ENCODE data around the gene GAB4.
A peak's percentile ranks its signal among the peaks of the same experiment; 100 is the strongest.
"Not testable (repeated sequence)": the region's sequence is repeated elsewhere in the genome, so short reads cannot be mapped to it uniquely, and the experiment has no call there.

The GAB4 gene

GRCh38 chr22:17007852-17008731 is at the start of gene GAB4:
Gene GAB4, minus strand, starts transcription at chr22:17008222. Its CDS starts 108 bp downstream, at chr22:17008114.
- no peak for DNase-seq (ENCODE audit: low spot score)

- no peak for DNase-seq (ENCODE audit: low spot score)
These were observed 48.8 kb upstream of the GAB4 start for GRCh38 chr22:17056807-17057206.

- no peak for DNase-seq (ENCODE audit: low spot score)
These were observed 48.0 kb upstream of the GAB4 start for GRCh38 chr22:17056058-17056457.

GRCh38 chr22:17047656-17048055 is 39.6 kb upstream of the GAB4 start:
- no peak for DNase-seq (ENCODE audit: low spot score)

- no peak for DNase-seq (ENCODE audit: low spot score)
These were observed 38.7 kb upstream of the GAB4 start for GRCh38 chr22:17046566-17047348.

- no peak for DNase-seq (ENCODE audit: low spot score)
These were observed 35.5 kb upstream of the GAB4 start for GRCh38 chr22:17043521-17043920.

GRCh38 chr22:17036842-17037711 is 29.1 kb upstream of the GAB4 start:
- peak; percentile 4 for DNase-seq (ENCODE audit: low spot score)

- peak; percentile 79 for DNase-seq (ENCODE audit: low spot score)
These were observed 28.2 kb upstream of the GAB4 start for GRCh38 chr22:17035976-17036841.

- peak; percentile 50 for DNase-seq (ENCODE audit: low spot score)
These were observed 27.2 kb upstream of the GAB4 start for GRCh38 chr22:17035246-17035645.

GRCh38 chr22:17034532-17034931 is 26.5 kb upstream of the GAB4 start:
- not testable (repeated sequence) for DNase-seq (ENCODE audit: low spot score)

- not testable (repeated sequence) for DNase-seq (ENCODE audit: low spot score)
These were observed 24.3 kb upstream of the GAB4 start for GRCh38 chr22:17032277-17032676.

- DNase-seq (ENCODE audit: low spot score): not testable (repeated sequence)
These were observed 16.4 kb upstream of the GAB4 start for GRCh38 chr22:17024380-17024779.

GRCh38 chr22:17015552-17015951 is 7.5 kb upstream of the GAB4 start:
- DNase-seq (ENCODE audit: low spot score): not testable (repeated sequence)

GRCh38 chr22:17014101-17014440 is 6.0 kb upstream of the GAB4 start:
- DNase-seq (ENCODE audit: low spot score): not testable (repeated sequence)

- DNase-seq (ENCODE audit: low spot score): peak; percentile 57
These were observed 5.5 kb upstream of the GAB4 start for GRCh38 chr22:17013396-17014100.

GRCh38 chr22:17012267-17012666 is 4.2 kb upstream of the GAB4 start:
- no peak for DNase-seq (ENCODE audit: low spot score)

GRCh38 chr22:17009640-17010291 is 1.7 kb upstream of the GAB4 start:
- no peak for DNase-seq (ENCODE audit: low spot score)

- no peak for DNase-seq (ENCODE audit: low spot score)
These were observed 765 bp downstream of the GAB4 start for GRCh38 chr22:17007257-17007656.

GRCh38 chr22:16989915-16990314 is 18.1 kb downstream of the GAB4 start:
- DNase-seq (ENCODE audit: low spot score): no peak

GRCh38 chr22:16988257-16988656 is 19.8 kb downstream of the GAB4 start:
- no peak for DNase-seq (ENCODE audit: low spot score)
